Measurements from ENCODE around the gene CTDSPL. TPM values are rescaled to one million over a fixed set of nuclear protein-coding genes. Genes with fewer than 3 reads are reported as not detected.

Gene CTDSPL
- total and polyA plus RNA-seq, 2 of the 8 experiments (the other 6 are each of a cell fraction or from before 2014, with no cell fraction given) = 20.3 to 42.2 TPM

DNA sequence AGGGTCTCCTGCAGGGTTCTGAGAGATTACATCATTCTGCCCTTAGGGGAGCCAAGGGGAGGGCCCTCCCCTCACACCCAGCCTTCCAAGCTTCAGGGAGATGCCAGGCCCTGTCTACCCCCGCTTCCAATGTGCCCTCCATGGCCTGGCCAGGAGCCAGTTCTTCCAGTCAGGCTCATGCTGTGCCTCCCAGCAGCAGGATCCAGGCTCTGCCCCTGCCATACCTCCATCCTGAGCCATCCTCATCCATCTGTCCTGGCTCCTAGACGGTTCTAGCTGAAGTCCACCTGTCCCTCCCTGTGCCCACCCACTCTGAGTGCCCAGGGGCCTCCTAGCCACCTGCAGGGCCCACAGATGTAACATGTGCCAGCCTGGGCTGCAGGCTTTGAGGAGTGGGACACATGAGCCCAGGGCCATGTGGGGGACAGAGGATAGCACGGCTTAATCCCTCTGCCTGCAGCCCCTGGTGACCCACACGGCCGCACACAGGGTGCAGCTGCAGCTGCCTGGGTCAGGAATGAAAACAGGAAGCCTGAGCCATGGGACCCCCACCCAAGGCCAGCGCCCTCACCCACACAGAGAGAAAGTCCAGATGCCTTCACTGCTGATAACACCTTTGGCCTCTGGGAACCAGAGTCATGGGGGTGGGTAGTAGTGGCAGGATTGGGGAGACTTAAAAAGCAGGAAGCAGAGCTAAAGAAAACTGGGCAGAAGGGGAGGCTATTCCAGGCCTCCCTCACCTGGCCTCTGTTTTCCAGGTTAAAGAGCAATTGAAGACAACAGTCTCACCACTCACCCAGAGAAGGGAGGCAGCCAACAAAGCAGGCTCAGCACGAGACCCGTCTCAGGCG, 156.0 kb downstream of the CTDSPL start:
- no peak overlapping the region for H2BK12ac ChIP-seq (ENCODE audit: low read depth, low read length)
- H2BK15ac ChIP-seq (ENCODE audit: low read length) = no peak overlapping the region
- no peak overlapping the region for H3K14ac ChIP-seq (ENCODE audit: insufficient read length)
- H3K56ac ChIP-seq (replicated peaks; ENCODE audit: insufficient read length, low read depth, low read length) = no peak overlapping the region
- H2AFZ ChIP-seq (ENCODE audit: low read length) = no peak overlapping the region
- no peak overlapping the region for H3K18ac ChIP-seq (ENCODE audit: extremely low read depth, low read length)
- H3K23ac ChIP-seq (ENCODE audit: insufficient read length) = no peak overlapping the region
- no peaks in the 10 kb centered on the region; the same call in 1 of the 2 replicates for H3K79me1 ChIP-seq (ENCODE audit: low read depth, low read length)
- H3K4me2 ChIP-seq (ENCODE audit: insufficient read depth in 1 of 2, low read depth in 2 of 2, low read length in 2 of 2) = no peak overlapping the region
- H3K27me3 ChIP-seq (replicated peaks in 1 of 4; ENCODE audit: control insufficient read depth in 3 of 4, extremely low read depth in 1 of 4, insufficient read depth in 3 of 4, low read length in 3 of 4) = no peaks in the 10 kb centered on the region
- no peak overlapping the region for H3K27ac ChIP-seq (ENCODE audit: low read depth, low read length)
- 90% methylated on average over 9 of the region's 9 CpGs; no CpG with 5 or more reads in 1 of the 2 experiments for WGBS, 2 experiments (ENCODE audit: extremely low coverage in 1 of 2, insufficient coverage in 1 of 2, insufficient read length in 1 of 2, insufficient replicate concordance in 2 of 2, low coverage in 1 of 2, low lambda C conversion rate in 2 of 2, missing lambda C conversion rate in 1 of 2)
- no peak overlapping the region for H3K4me3 ChIP-seq (ENCODE audit: extremely low read depth in 1 of 4, insufficient read depth in 2 of 4, low read depth in 3 of 4, low read length in 4 of 4)
- no peak overlapping the region for H4K91ac ChIP-seq (replicated peaks; ENCODE audit: insufficient read length, low read length)
- FAIRE-seq = no peak
- H2BK120ac ChIP-seq (replicated peaks; ENCODE audit: low read depth, low read length) = no peak overlapping the region
- no peaks in the 10 kb centered on the region for H3K9me3 ChIP-seq (ENCODE audit: insufficient read depth in 2 of 2, low read depth in 1 of 2, low read length in 1 of 2)
- no peak overlapping the region for H4K5ac ChIP-seq (ENCODE audit: insufficient read length, low read depth, low read length)
- H4K8ac ChIP-seq (ENCODE audit: extremely low read depth, insufficient read depth, low read length) = no peak overlapping the region; the same call in 1 of the 2 replicates
- no peak overlapping the region for H2BK5ac ChIP-seq (ENCODE audit: low read depth, low read length)
- H3K79me2 ChIP-seq (ENCODE audit: control insufficient read depth in 1 of 2, insufficient read depth in 2 of 2, low read length in 2 of 2) = no peaks in the 10 kb centered on the region
- peaks cover 0 to 7% (median 2%) of the 10 kb centered on the region in 4 experiments; a peak in 2 of 8 replicates for H3K36me3 ChIP-seq (ENCODE audit: control insufficient read depth in 2 of 4, insufficient read depth in 4 of 4, low read length in 3 of 4)
- H2BK20ac ChIP-seq (ENCODE audit: low read length) = no peak overlapping the region
- peaks cover 0 to 2% of the 10 kb centered on the region in 2 experiments for H4K20me1 ChIP-seq (replicated peaks in 1 of 2; ENCODE audit: control insufficient read depth in 1 of 2, insufficient read depth in 2 of 2, low read length in 2 of 2)
- no peaks in the 10 kb centered on the region for H3K23me2 ChIP-seq (ENCODE audit: low read depth, low read length)
- ChIA-PET POLR2A (ENCODE audit: partially characterized antibody) (no interaction called here), CTCF (ENCODE audit: partially characterized antibody) (interaction anchor here (2.6 to 9.6 kb wide), 2 partner anchors 15 to 44 kb away, joined by 8 to 74 read pairs; no protein-coding TSS in a partner anchor)
- no peaks in the 10 kb centered on the region for H3K4me1 ChIP-seq (replicated peaks in 1 of 4; ENCODE audit: control insufficient read depth in 3 of 4, insufficient read depth in 4 of 4, low read length in 3 of 4)
- H2AK5ac ChIP-seq (ENCODE audit: low read depth, low read length) = no peak overlapping the region
- no peak for DNase-seq (ENCODE audit: low read depth in 1 of 2, low spot score in 2 of 2)
- no peak overlapping the region for H3K4ac ChIP-seq (replicated peaks; ENCODE audit: insufficient read length, low read depth, low read length)
- H3K9ac ChIP-seq (replicated peaks in 1 of 4; ENCODE audit: extremely low read depth in 1 of 4, low read depth in 3 of 4, low read length in 3 of 4) = no peak overlapping the region
- TF ChIP-seq CBX8 (IDR thresholded peaks at IDR 0.05; ENCODE audit: borderline replicate concordance, low read depth, low read length) (no peak), PHF8 (conservative IDR thresholded peaks at IDR 0.05; ENCODE audit: low read depth, low read length) (no peak), EZH2 (IDR thresholded peaks at IDR 0.05; ENCODE audit: low read depth, low read length, severe bottlenecking) (no peak), ASH2L (IDR thresholded peaks at IDR 0.05; ENCODE audit: low read length) (no peak), NRF1 (IDR thresholded peaks at IDR 0.05; ENCODE audit: low read depth, low read length) (no peak), CBX5 (IDR thresholded peaks at IDR 0.05; ENCODE audit: low read depth, low read length) (no peak), YY1 (IDR thresholded peaks at IDR 0.05; ENCODE audit: low read depth, low read length) (no peak), HDAC6 (IDR thresholded peaks at IDR 0.05; ENCODE audit: low read depth, low read length) (no peak), CTCF (IDR thresholded peaks at IDR 0.05; ENCODE audit: control extremely low read depth in 1 of 3, insufficient read depth in 1 of 3, low read depth in 1 of 3, low read length in 3 of 3) (no peak), SP1 (IDR thresholded peaks at IDR 0.05; ENCODE audit: low read depth, low read length) (no peak)
